Measurements from ENCODE around the gene ZNF142. TPM values are rescaled to one million over a fixed set of nuclear protein-coding genes. Genes with fewer than 3 reads are reported as not detected.

The ZNF142 gene
- total RNA-seq, 2 experiments from 2014 or later, result 37.6 to 61.3 TPM

DNA sequence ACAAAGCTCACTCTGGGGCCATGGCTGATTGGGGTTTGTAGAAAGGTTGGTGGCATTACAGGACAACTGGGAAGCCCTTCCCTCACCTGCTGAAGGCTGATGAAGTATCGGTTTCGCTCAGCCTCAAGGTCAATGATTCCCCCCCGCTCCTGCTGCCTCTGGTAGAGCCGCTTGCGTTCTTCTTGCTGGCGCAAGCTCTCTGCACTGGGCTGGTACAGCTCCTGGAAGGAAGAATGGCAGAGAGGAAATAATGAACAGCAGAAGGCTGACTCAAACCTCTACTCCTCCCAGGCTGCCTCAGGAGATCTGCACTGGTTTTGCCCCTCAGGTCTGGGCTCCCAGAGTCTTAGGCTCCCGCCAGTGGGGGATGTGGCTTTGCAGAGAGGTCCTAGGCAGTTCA is 5.2 kb upstream of the ZNF142 start:
- Histone ChIP-seq H3K79me2 (ENCODE audit: insufficient read depth, low read depth, low read length) (peaks cover 12% of the 10 kb centered on the region; the same call in 1 of the 2 replicates), H4K20me1 (ENCODE audit: insufficient read depth, low read length) (no peaks in the 10 kb centered on the region), H3K27ac (ENCODE audit: low read depth, low read length, poor library complexity, severe bottlenecking) (no peak overlapping the region), H2AFZ (ENCODE audit: low read length) (no peak overlapping the region), H3K9me2 (ENCODE audit: insufficient read depth, low read length) (no peaks in the 10 kb centered on the region), H3K4me3 (ENCODE audit: low read depth, low read length, poor library complexity, severe bottlenecking) (no peak overlapping the region), H3K9me3 (ENCODE audit: low read length) (no peaks in the 10 kb centered on the region), H3K4me1 (ENCODE audit: insufficient read depth, low read length, poor library complexity, severe bottlenecking) (peaks cover 9% of the 10 kb centered on the region), H3K36me3 (ENCODE audit: insufficient read depth, low read length) (peaks cover 73% of the 10 kb centered on the region), H3K4me2 (ENCODE audit: low read length) (no peak overlapping the region)
- CTCF ChIA-PET (ENCODE audit: unreplicated experiment), result no interaction called here
- no TSS peak for BruUV-seq (replicated peaks)
- POLR2A ChIA-PET, result no interaction called here
- intact Hi-C loops (cut with micrococcal nuclease; ENCODE audit: unreplicated experiment), result no loop called here
- no peak for TF ChIP-seq EZH2phosphoT487 (IDR thresholded peaks at IDR 0.05; ENCODE audit: borderline replicate concordance, low read depth, low read length)
- TF ChIP-seq, protein P1, sequence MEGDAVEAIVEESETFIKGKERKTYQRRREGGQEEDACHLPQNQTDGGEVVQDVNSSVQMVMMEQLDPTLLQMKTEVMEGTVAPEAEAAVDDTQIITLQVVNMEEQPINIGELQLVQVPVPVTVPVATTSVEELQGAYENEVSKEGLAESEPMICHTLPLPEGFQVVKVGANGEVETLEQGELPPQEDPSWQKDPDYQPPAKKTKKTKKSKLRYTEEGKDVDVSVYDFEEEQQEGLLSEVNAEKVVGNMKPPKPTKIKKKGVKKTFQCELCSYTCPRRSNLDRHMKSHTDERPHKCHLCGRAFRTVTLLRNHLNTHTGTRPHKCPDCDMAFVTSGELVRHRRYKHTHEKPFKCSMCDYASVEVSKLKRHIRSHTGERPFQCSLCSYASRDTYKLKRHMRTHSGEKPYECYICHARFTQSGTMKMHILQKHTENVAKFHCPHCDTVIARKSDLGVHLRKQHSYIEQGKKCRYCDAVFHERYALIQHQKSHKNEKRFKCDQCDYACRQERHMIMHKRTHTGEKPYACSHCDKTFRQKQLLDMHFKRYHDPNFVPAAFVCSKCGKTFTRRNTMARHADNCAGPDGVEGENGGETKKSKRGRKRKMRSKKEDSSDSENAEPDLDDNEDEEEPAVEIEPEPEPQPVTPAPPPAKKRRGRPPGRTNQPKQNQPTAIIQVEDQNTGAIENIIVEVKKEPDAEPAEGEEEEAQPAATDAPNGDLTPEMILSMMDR (conservative IDR thresholded peaks at IDR 0.05; ENCODE audit: low read length), result no peak
- DNase-seq (ENCODE audit: low spot score), result no peak

DNA sequence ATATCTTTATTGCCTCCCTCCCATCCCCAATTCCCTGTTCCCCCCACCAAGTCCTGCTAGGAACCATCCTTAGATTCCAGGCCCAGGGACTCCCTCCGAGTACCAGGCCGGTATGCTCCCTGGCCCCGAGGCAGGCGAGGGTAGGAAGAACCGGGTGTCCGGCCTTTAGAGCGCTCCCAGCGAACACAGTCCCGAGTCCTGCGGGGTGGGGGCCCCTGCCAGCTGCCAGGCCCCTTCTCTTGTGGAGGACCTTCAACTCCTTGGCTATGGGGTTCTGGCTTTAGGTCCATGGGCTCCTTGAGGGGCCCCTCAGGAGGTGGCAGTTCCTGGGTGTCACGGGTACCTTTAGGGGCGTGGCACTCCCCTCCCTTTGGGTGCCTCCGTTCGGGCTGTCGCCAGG is 4.5 kb upstream of the ZNF142 start:
- no peak for DNase-seq (ENCODE audit: low spot score)
- H3K4me2 ChIP-seq (ENCODE audit: low read length), result no peak overlapping the region
- H3K79me2 ChIP-seq (ENCODE audit: insufficient read depth, low read depth, low read length), result peaks cover 13% of the 10 kb centered on the region; the same call in 1 of the 2 replicates
- H3K9me3 ChIP-seq (ENCODE audit: low read length), result no peaks in the 10 kb centered on the region
- H3K9me2 ChIP-seq (ENCODE audit: insufficient read depth, low read length), result no peaks in the 10 kb centered on the region
- TF ChIP-seq, protein P1 (conservative IDR thresholded peaks at IDR 0.05; ENCODE audit: low read length), result no peak
- TF ChIP-seq EZH2phosphoT487 (IDR thresholded peaks at IDR 0.05; ENCODE audit: borderline replicate concordance, low read depth, low read length), result no peak
- no peak overlapping the region for H2AFZ ChIP-seq (ENCODE audit: low read length)
- H4K20me1 ChIP-seq (ENCODE audit: insufficient read depth, low read length), result no peaks in the 10 kb centered on the region
- CTCF ChIA-PET (ENCODE audit: unreplicated experiment), result no interaction called here
- BruUV-seq (replicated peaks), result no TSS peak
- peaks cover 73% of the 10 kb centered on the region for H3K36me3 ChIP-seq (ENCODE audit: insufficient read depth, low read length)
- peaks cover 9% of the 10 kb centered on the region for H3K4me1 ChIP-seq (ENCODE audit: insufficient read depth, low read length, poor library complexity, severe bottlenecking)
- no peak overlapping the region for H3K4me3 ChIP-seq (ENCODE audit: low read depth, low read length, poor library complexity, severe bottlenecking)
- POLR2A ChIA-PET, result no interaction called here
- intact Hi-C loops (cut with micrococcal nuclease; ENCODE audit: unreplicated experiment), result no loop called here
- H3K27ac ChIP-seq (ENCODE audit: low read depth, low read length, poor library complexity, severe bottlenecking), result no peak overlapping the region

DNA sequence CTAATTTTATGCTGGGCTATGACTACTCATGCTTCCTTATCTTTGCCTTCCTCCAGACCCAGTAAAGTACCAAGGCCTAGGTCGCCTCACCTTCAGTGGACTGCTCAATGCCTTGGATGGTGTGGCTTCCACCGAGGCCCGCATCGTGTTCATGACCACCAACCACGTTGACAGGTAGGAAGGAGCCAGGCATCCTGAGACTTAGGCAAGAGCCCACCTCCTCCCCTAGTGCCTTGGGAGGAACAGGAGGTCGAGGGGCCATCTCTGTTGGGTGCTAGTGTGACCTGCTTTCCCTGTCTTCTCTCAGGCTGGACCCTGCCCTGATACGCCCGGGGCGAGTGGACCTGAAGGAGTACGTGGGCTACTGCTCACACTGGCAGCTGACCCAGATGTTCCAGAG is 3.4 kb upstream of the ZNF142 start:
- peaks cover 24% of the 10 kb centered on the region for H3K79me2 ChIP-seq (ENCODE audit: insufficient read depth, low read depth, low read length)
- H3K4me2 ChIP-seq (ENCODE audit: low read length), result no peak overlapping the region
- intact Hi-C loops (cut with micrococcal nuclease; ENCODE audit: unreplicated experiment), result no loop called here
- H3K9me2 ChIP-seq (ENCODE audit: insufficient read depth, low read length), result no peaks in the 10 kb centered on the region
- H3K36me3 ChIP-seq (ENCODE audit: insufficient read depth, low read length), result peaks cover 71% of the 10 kb centered on the region
- DNase-seq (ENCODE audit: low spot score), result no peak
- TF ChIP-seq, protein P1 (conservative IDR thresholded peaks at IDR 0.05; ENCODE audit: low read length), result no peak
- no peak for TF ChIP-seq EZH2phosphoT487 (IDR thresholded peaks at IDR 0.05; ENCODE audit: borderline replicate concordance, low read depth, low read length)
- ChIA-PET POLR2A (no interaction called here), CTCF (ENCODE audit: unreplicated experiment) (no interaction called here)
- H3K27ac ChIP-seq (ENCODE audit: low read depth, low read length, poor library complexity, severe bottlenecking), result no peak overlapping the region
- H4K20me1 ChIP-seq (ENCODE audit: insufficient read depth, low read length), result peaks cover 1% of the 10 kb centered on the region; the same call in 1 of the 2 replicates
- peaks cover 15% of the 10 kb centered on the region for H3K4me1 ChIP-seq (ENCODE audit: insufficient read depth, low read length, poor library complexity, severe bottlenecking)
- H3K9me3 ChIP-seq (ENCODE audit: low read length), result no peaks in the 10 kb centered on the region
- no peak overlapping the region for H3K4me3 ChIP-seq (ENCODE audit: low read depth, low read length, poor library complexity, severe bottlenecking)
- H2AFZ ChIP-seq (ENCODE audit: low read length), result no peak overlapping the region
- BruUV-seq (replicated peaks), result no TSS peak
